Panc1 (cell line): ENCODE measurements around the gene ZSCAN10. TPM values are rescaled to one million over a fixed set of nuclear protein-coding genes. Genes with fewer than 3 reads are reported as not detected.

Experiments used
- ATAC-seq: fragments of 200-7000 bp; cut with Tn5 transposase; 2 replicates; pipeline ENCODE4 v1.9.1; 2020; ENCODE audit warnings: mild to moderate bottlenecking, moderate library complexity
- BruUV-seq: library from RNA; stranded (reverse); fragments of 400-500 nt; replicated peaks from 2 replicates; lab custom pipeline; 2021; lab: Mats Ljungman, UMichigan
- CTCF ChIA-PET: fragments of 300-600 bp; sonication (Branson Sonifier 250); formaldehyde crosslinking; loops from one replicate; lab custom pipeline; 2022; ENCODE audit warnings: antibody characterized with exemption; lab: Charles Lee
- POLR2A ChIA-PET: fragments of 300-600 bp; sonication (Branson Sonifier 250); formaldehyde crosslinking; loops from one replicate; lab custom pipeline; 2022; ENCODE audit warnings: antibody characterized with exemption; lab: Charles Lee
- DNase-seq: peaks from one replicate; pipeline ENCODE4 v3.0.0-alpha.2; 2010; ENCODE audit warnings: low read depth, low spot score
- H3K27ac ChIP-seq: 2 replicates; pipeline ENCODE4 v1.5.1; 2011; ENCODE audit warnings: mild to moderate bottlenecking, low read length, inconsistent platforms
- H3K27me3 ChIP-seq: fragments of 200-500 bp; sonication (Bioruptor generic); 2 replicates; pipeline ENCODE4 v1.6.0; 2014; ENCODE audit warnings: low read length, inconsistent platforms; ENCODE audit not compliant: control insufficient read depth, insufficient read depth
- H3K36me3 ChIP-seq: fragments of 200-500 bp; sonication (Bioruptor generic); 2 replicates; pipeline ENCODE4 v1.5.1; 2014; ENCODE audit warnings: inconsistent platforms, mild to moderate bottlenecking, low read length, moderate library complexity; ENCODE audit not compliant: control insufficient read depth, insufficient read depth
- H3K4me1 ChIP-seq: 2 replicates; pipeline ENCODE4 v1.5.1; 2011; ENCODE audit warnings: inconsistent platforms, mild to moderate bottlenecking, low read length, moderate library complexity; ENCODE audit not compliant: control insufficient read depth, insufficient read depth
- H3K4me3 ChIP-seq, 2 experiments: 2 replicates each; pipeline ENCODE4 v1.5.1; 2011 to 2012; ENCODE audit warnings: low read depth in 2 of 2, low read length in 2 of 2, mild to moderate bottlenecking in 2 of 2, inconsistent platforms in 1 of 2, moderate library complexity in 1 of 2
- H3K9me3 ChIP-seq: fragments of 200-500 bp; sonication (Bioruptor generic); 2 replicates; pipeline ENCODE4 v1.5.1; 2014; ENCODE audit warnings: low read depth, mild to moderate bottlenecking, inconsistent platforms, low read length, moderate library complexity; ENCODE audit not compliant: control insufficient read depth, insufficient read depth
- CTCF ChIP-seq: fragments of 450-650 bp; IDR thresholded peaks from 2 replicates; pipeline ENCODE4 v1.5.1; 2017; ENCODE audit warnings: mild to moderate bottlenecking
- POLR2AphosphoS5 ChIP-seq: IDR thresholded peaks from 2 replicates; pipeline ENCODE4 v1.6.1; 2012; ENCODE audit warnings: mild to moderate bottlenecking, low read depth, low read length, moderate library complexity
- REST ChIP-seq, 2 experiments: IDR thresholded peaks; 2 replicates each; pipeline ENCODE4 v1.6.1; 2011 to 2012; ENCODE audit warnings: low read depth in 2 of 2, control low read depth in 1 of 2, low read length in 1 of 2, mild to moderate bottlenecking in 1 of 2, moderate library complexity in 1 of 2; ENCODE audit not compliant: insufficient read depth in 1 of 2
- SIN3A ChIP-seq: IDR thresholded peaks from 2 replicates; pipeline ENCODE4 v1.6.1; 2012; ENCODE audit warnings: low read depth, mild to moderate bottlenecking, low read length, moderate library complexity, borderline replicate concordance; ENCODE audit not compliant: insufficient read depth
- TCF7L2 ChIP-seq: IDR thresholded peaks from 2 replicates; pipeline ENCODE4 v1.6.1; 2011; ENCODE audit warnings: mild to moderate bottlenecking, low read depth, low read length, inconsistent platforms
- in situ Hi-C: cut with HindIII; loops from 2 replicates; pipeline ENCODE4 v1.10.0; 2016; ENCODE audit warnings: low sequenced_read_pairs, low pct_unique_long_range_greater_than_20kb
- intact Hi-C: fragments of 100-400 bp; cut with micrococcal nuclease; formaldehyde crosslinking; loops from one replicate; pipeline ENCODE4 v1.10.0; 2022; ENCODE audit not compliant: unreplicated experiment
- total RNA-seq: library from RNA; stranded (reverse); gene quantifications from one replicate; pipeline ENCODE4 v1.2.1, GENCODE V29; 2021; ENCODE audit not compliant: unreplicated experiment

Gene ZSCAN10
- total RNA-seq, 1 experiment from 2014 or later: 0.21 TPM

GRCh38 chr16:3068487-3068886, 30.6 kb downstream of the ZSCAN10 start:
- Histone ChIP-seq H3K36me3 (no peaks in the 10 kb centered on the region), H3K4me1 (peaks cover 8% of the 10 kb centered on the region; the same call in 1 of the 2 replicates), H3K27me3 (no peaks in the 10 kb centered on the region), H3K9me3 (no peaks in the 10 kb centered on the region), H3K27ac (no peak overlapping the region), H3K4me3 (no peak overlapping the region)
- in situ Hi-C loops: no loop called here
- intact Hi-C loops: no loop called here
- no peak for ATAC-seq
- no peak for TF ChIP-seq POLR2AphosphoS5
- no peak for TF ChIP-seq CTCF
- TF ChIP-seq REST (IDR thresholded peaks at IDR 0.05; ENCODE audit: insufficient read depth in 1 of 2, low read depth in 2 of 2, low read length in 1 of 2): no peak
- TF ChIP-seq TCF7L2: no peak
- no peak for TF ChIP-seq SIN3A
- no peak for DNase-seq
- no TSS peak for BruUV-seq
- ChIA-PET POLR2A (no interaction called here), CTCF (interaction anchor here (1.0 kb wide), 1 partner anchor 10 kb away, joined by 9 read pairs; no protein-coding TSS in a partner anchor)

- H3K4me3 ChIP-seq: no peak overlapping the region
- no peak for DNase-seq
- TF ChIP-seq TCF7L2 (no peak), POLR2AphosphoS5 (no peak), SIN3A (no peak), REST (IDR thresholded peaks at IDR 0.05; ENCODE audit: insufficient read depth in 1 of 2, low read depth in 2 of 2, low read length in 1 of 2) (no peak), CTCF (no peak)
- in situ Hi-C loops: no loop called here
- H3K27me3 ChIP-seq: no peaks in the 10 kb centered on the region
- ATAC-seq: no peak
- intact Hi-C loops: no loop called here
- ChIA-PET CTCF (no interaction called here), POLR2A (no interaction called here)
- no peaks in the 10 kb centered on the region for H3K36me3 ChIP-seq
- BruUV-seq: no TSS peak
- no peak overlapping the region for H3K27ac ChIP-seq
- no peaks in the 10 kb centered on the region for H3K9me3 ChIP-seq
- peaks cover 8% of the 10 kb centered on the region; the same call in 1 of the 2 replicates for H3K4me1 ChIP-seq
Observed at GRCh38 chr16:3066440-3066748, 32.7 kb downstream of the ZSCAN10 start.
